CD4-positive, alpha-beta T cell (primary cell): ENCODE data around the gene MYZAP. TPM values are rescaled to one million over a fixed set of nuclear protein-coding genes. Genes with fewer than 3 reads are reported as not detected.

ENCODE experiments used
- ATAC-seq: fragments of 200-7000 bp; cut with Tn5 transposase; one replicate; pipeline ENCODE4 v1.10.0; 2022; ENCODE audit warnings: mild to moderate bottlenecking; ENCODE audit not compliant: poor library complexity
- CTCF ChIA-PET: fragments of 350-600 bp; sonication (Branson Sonifier 250); formaldehyde crosslinking; loops from one replicate; lab custom pipeline; 2021; ENCODE audit warnings: antibody characterized with exemption, inconsistent platforms; lab: Charles Lee
- POLR2A ChIA-PET: fragments of 350-600 bp; sonication (Branson Sonifier 250); formaldehyde crosslinking; loops from one replicate; lab custom pipeline; 2021; ENCODE audit warnings: antibody characterized with exemption, inconsistent platforms; lab: Charles Lee
- DNase-seq, 14 experiments: peaks; one replicate each; pipeline ENCODE4 v3.0.0-alpha.2; 2013 to 2020; ENCODE audit warnings: mixed read lengths in 2 of 14
- H3K27ac ChIP-seq, 2 donors: one replicate each; pipeline versions ENCODE4 v1.5.1 to v1.7.0; 2013; ENCODE audit warnings: low read length in 2 of 2, low read depth in 1 of 2, mild to moderate bottlenecking in 1 of 2
- H3K27me3 ChIP-seq, 2 experiments: 1 replicate in 1 of 2; 2 replicates in 1 of 2; pipeline versions ENCODE4 v1.6.1 to v1.7.0; 2013; ENCODE audit warnings: low read length in 2 of 2, control low read depth in 1 of 2, mild to moderate bottlenecking in 1 of 2, moderate library complexity in 1 of 2; ENCODE audit not compliant: insufficient read depth in 2 of 2, control insufficient read depth in 1 of 2
- H3K36me3 ChIP-seq: one replicate; pipeline ENCODE4 v1.6.1; 2013; ENCODE audit warnings: low read length, control low read depth; ENCODE audit not compliant: insufficient read depth
- H3K4me1 ChIP-seq: one replicate; pipeline ENCODE4 v1.6.1; 2013; ENCODE audit warnings: low read length, control low read depth; ENCODE audit not compliant: insufficient read depth
- H3K4me3 ChIP-seq: one replicate; pipeline ENCODE4 v1.5.1; 2013; ENCODE audit warnings: mild to moderate bottlenecking, low read length, moderate library complexity
- H3K9me3 ChIP-seq, 2 experiments: 1 replicate in 1 of 2; 2 replicates in 1 of 2; pipeline versions ENCODE4 v1.6.1 to v1.7.0; 2013; ENCODE audit warnings: low read length in 2 of 2, mild to moderate bottlenecking in 2 of 2, control low read depth in 1 of 2, moderate library complexity in 1 of 2; ENCODE audit not compliant: control insufficient read depth in 1 of 2, insufficient read depth in 1 of 2
- H3K27ac Mint-ChIP-seq: one replicate; pipeline ENCODE4 v1.8.0; 2020; ENCODE audit warnings: mixed read lengths
- H3K27me3 Mint-ChIP-seq: one replicate; pipeline ENCODE4 v1.8.0; 2021; ENCODE audit warnings: mixed read lengths
- H3K36me3 Mint-ChIP-seq: one replicate; pipeline ENCODE4 v1.8.0; 2021; ENCODE audit warnings: low read depth, mixed read lengths
- H3K4me1 Mint-ChIP-seq: one replicate; pipeline ENCODE4 v1.8.0; 2021; ENCODE audit warnings: low read depth, mixed read lengths
- H3K4me3 Mint-ChIP-seq: one replicate; pipeline ENCODE4 v1.8.0; 2020; ENCODE audit warnings: mild to moderate bottlenecking, mixed read lengths
- H3K9me3 Mint-ChIP-seq: one replicate; pipeline ENCODE4 v1.8.0; 2020; ENCODE audit warnings: mixed read lengths
- intact Hi-C, 2 experiments: fragments of 100-400 bp; cut with DNase I in 1 of 2; cut with micrococcal nuclease in 1 of 2; formaldehyde crosslinking; loops; one replicate each; pipeline versions ENCODE4 v1.15.1 to v1.9.0; 2023 to 2025; cut with DNase I, micrococcal nuclease
- total RNA-seq, 174 experiments: library from RNA in 2 of 174; stranded (reverse) in 2 of 174; gene quantifications; one replicate each; pipeline ENCODE4 v1.2.3 and lab custom pipeline; 2021 to 2026
- TF ChIP-seq, protein P1 (sequence below): fragments of 200-600 bp; IDR thresholded peaks from one replicate; pipeline ENCODE4 v1.8.0; 2022; ENCODE audit warnings: antibody characterized with exemption, mild to moderate bottlenecking

Gene MYZAP
- total RNA-seq, 2 experiments from 2014 or later: 0.66 to 1.1 TPM

- intact Hi-C loops: no loop called here
- ChIA-PET POLR2A (no interaction called here), CTCF (no interaction called here)
- Histone ChIP-seq H3K27ac (no peak overlapping the region), H3K27me3 (no peaks in the 10 kb centered on the region), H3K36me3 (no peaks in the 10 kb centered on the region), H3K9me3 (no peaks in the 10 kb centered on the region), H3K4me1 (no peaks in the 10 kb centered on the region), H3K4me3 (no peak overlapping the region)
- no peak for DNase-seq
- Mint-ChIP-seq H3K36me3 (no peaks in the 10 kb centered on the region), H3K27ac (no peak overlapping the region), H3K27me3 (no peaks in the 10 kb centered on the region), H3K4me3 (no peak overlapping the region), H3K9me3 (no peaks in the 10 kb centered on the region), H3K4me1 (no peaks in the 10 kb centered on the region)
- ATAC-seq: no peak
- TF ChIP-seq, protein P1, sequence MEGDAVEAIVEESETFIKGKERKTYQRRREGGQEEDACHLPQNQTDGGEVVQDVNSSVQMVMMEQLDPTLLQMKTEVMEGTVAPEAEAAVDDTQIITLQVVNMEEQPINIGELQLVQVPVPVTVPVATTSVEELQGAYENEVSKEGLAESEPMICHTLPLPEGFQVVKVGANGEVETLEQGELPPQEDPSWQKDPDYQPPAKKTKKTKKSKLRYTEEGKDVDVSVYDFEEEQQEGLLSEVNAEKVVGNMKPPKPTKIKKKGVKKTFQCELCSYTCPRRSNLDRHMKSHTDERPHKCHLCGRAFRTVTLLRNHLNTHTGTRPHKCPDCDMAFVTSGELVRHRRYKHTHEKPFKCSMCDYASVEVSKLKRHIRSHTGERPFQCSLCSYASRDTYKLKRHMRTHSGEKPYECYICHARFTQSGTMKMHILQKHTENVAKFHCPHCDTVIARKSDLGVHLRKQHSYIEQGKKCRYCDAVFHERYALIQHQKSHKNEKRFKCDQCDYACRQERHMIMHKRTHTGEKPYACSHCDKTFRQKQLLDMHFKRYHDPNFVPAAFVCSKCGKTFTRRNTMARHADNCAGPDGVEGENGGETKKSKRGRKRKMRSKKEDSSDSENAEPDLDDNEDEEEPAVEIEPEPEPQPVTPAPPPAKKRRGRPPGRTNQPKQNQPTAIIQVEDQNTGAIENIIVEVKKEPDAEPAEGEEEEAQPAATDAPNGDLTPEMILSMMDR: no peak
Measured at GRCh38 chr15:57685306-57686095, 93.8 kb downstream of the MYZAP start.

DNA sequence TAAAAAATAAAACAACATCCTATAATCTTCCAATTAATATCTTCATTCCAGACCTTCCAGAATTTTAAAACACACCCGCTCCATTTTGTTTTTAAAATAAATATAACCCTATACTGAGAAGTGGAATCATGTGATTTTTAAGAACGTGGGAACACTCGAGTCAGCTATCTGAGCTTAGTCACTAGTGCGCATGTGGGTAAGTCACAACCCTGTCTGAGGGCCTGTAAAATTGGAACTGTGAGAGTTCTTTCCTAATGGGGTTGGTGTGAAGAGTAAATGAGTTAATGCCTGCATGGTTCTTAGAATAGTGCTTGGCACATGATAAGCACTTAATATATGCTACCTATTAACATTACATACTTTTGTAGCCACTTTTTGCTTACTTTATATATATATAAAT, 95.0 kb downstream of the MYZAP start:
- Mint-ChIP-seq H3K27ac (no peak overlapping the region), H3K27me3 (no peaks in the 10 kb centered on the region), H3K4me1 (no peaks in the 10 kb centered on the region), H3K36me3 (no peaks in the 10 kb centered on the region), H3K4me3 (no peak overlapping the region), H3K9me3 (no peaks in the 10 kb centered on the region)
- ATAC-seq (no peak), DNase-seq (no peak)
- TF ChIP-seq, protein P1: no peak
- intact Hi-C loops: no loop called here
- no peaks in the 10 kb centered on the region for H3K27me3 ChIP-seq
- no peaks in the 10 kb centered on the region for H3K36me3 ChIP-seq
- H3K4me1 ChIP-seq: no peaks in the 10 kb centered on the region
- ChIA-PET CTCF (no interaction called here), POLR2A (no interaction called here)
- H3K4me3 ChIP-seq: no peak overlapping the region
- no peak overlapping the region for H3K27ac ChIP-seq
- no peaks in the 10 kb centered on the region for H3K9me3 ChIP-seq

GRCh38 chr15:57690341-57690966, 98.8 kb downstream of the MYZAP start:
- DNase-seq (no peak), ATAC-seq (no peak)
- Mint-ChIP-seq H3K27ac (no peak overlapping the region), H3K4me1 (no peaks in the 10 kb centered on the region), H3K36me3 (no peaks in the 10 kb centered on the region), H3K27me3 (no peaks in the 10 kb centered on the region), H3K4me3 (no peak overlapping the region), H3K9me3 (no peaks in the 10 kb centered on the region)
- TF ChIP-seq, protein P1: no peak
- no peaks in the 10 kb centered on the region for H3K4me1 ChIP-seq
- POLR2A ChIA-PET: no interaction called here
- H3K36me3 ChIP-seq: no peaks in the 10 kb centered on the region
- no peaks in the 10 kb centered on the region for H3K9me3 ChIP-seq
- no peak overlapping the region for H3K27ac ChIP-seq
- no peaks in the 10 kb centered on the region for H3K27me3 ChIP-seq
- CTCF ChIA-PET: no interaction called here
- no peak overlapping the region for H3K4me3 ChIP-seq
- intact Hi-C loops: no loop called here
